MM.1S (cell line): ENCODE measurements around the gene AGBL1.

Experiments
- DNase-seq: peaks from one replicate; pipeline ENCODE4 v3.0.0-alpha.2; 2015
- H2AFZ ChIP-seq: fragments of 300-600 bp; sonication (generic); 2 replicates; pipeline ENCODE4 v1.6.0; 2016; ENCODE audit warnings: antibody characterized with exemption, low read length
- H3F3A ChIP-seq: fragments of 300-600 bp; sonication (generic); 2 replicates; pipeline ENCODE4 v1.6.1; 2016; ENCODE audit warnings: mild to moderate bottlenecking, antibody characterized with exemption, low read length, moderate library complexity, mixed read lengths; ENCODE audit not compliant: insufficient read depth
- H3K27ac ChIP-seq: fragments of 300-600 bp; sonication (generic); 2 replicates; pipeline ENCODE4 v1.5.1; 2016; ENCODE audit warnings: mild to moderate bottlenecking, low read length
- H3K27me3 ChIP-seq: fragments of 300-600 bp; sonication (generic); replicated peaks from 2 replicates; pipeline ENCODE4 v1.6.0; 2016; ENCODE audit warnings: low read length; ENCODE audit not compliant: insufficient read depth
- H3K36me3 ChIP-seq: fragments of 300-600 bp; sonication (generic); replicated peaks from 2 replicates; pipeline ENCODE4 v1.6.1; 2016; ENCODE audit warnings: mild to moderate bottlenecking, low read length, mixed read lengths; ENCODE audit not compliant: insufficient read depth
- H3K4me1 ChIP-seq: fragments of 300-600 bp; sonication (generic); 2 replicates; pipeline ENCODE4 v1.6.1; 2016; ENCODE audit warnings: low read length, mixed read lengths
- H3K4me2 ChIP-seq: fragments of 300-600 bp; sonication (generic); 2 replicates; pipeline ENCODE4 v1.6.0; 2016; ENCODE audit warnings: low read depth, low read length
- H3K4me3 ChIP-seq: fragments of 300-600 bp; sonication (generic); 2 replicates; pipeline ENCODE4 v1.5.1; 2016; ENCODE audit warnings: low read length, mixed read lengths
- H3K79me2 ChIP-seq: fragments of 300-600 bp; sonication (generic); 2 replicates; pipeline ENCODE4 v1.6.1; 2016; ENCODE audit warnings: mixed run types, low read length, mixed read lengths
- H3K9ac ChIP-seq: fragments of 300-600 bp; sonication (generic); 2 replicates; pipeline ENCODE4 v1.6.1; 2016; ENCODE audit warnings: low read length, mixed read lengths
- H3K9me2 ChIP-seq: fragments of 300-600 bp; sonication (generic); replicated peaks from 2 replicates; pipeline ENCODE4 v1.6.1; 2016; ENCODE audit warnings: mild to moderate bottlenecking, low read length, mixed read lengths; ENCODE audit not compliant: insufficient read depth
- H3K9me3 ChIP-seq: fragments of 300-600 bp; sonication (generic); replicated peaks from 2 replicates; pipeline ENCODE4 v1.6.1; 2016; ENCODE audit warnings: mild to moderate bottlenecking, low read length, mixed read lengths; ENCODE audit not compliant: insufficient read depth
- H4K20me1 ChIP-seq: fragments of 300-600 bp; sonication (generic); 2 replicates; pipeline ENCODE4 v1.6.1; 2016; ENCODE audit warnings: mild to moderate bottlenecking, low read length, moderate library complexity, mixed read lengths; ENCODE audit not compliant: insufficient read depth
- CTCF ChIP-seq: fragments of 300-600 bp; sonication (generic); IDR thresholded peaks from 2 replicates; pipeline ENCODE4 v1.5.1; 2016; ENCODE audit warnings: antibody characterized with exemption, low read length, mixed read lengths
- EZH2 ChIP-seq: fragments of 300-600 bp; sonication (generic); optimal IDR thresholded peaks from 2 replicates; pipeline ENCODE3; 2017; ENCODE audit warnings: low read depth, mild to moderate bottlenecking, antibody characterized with exemption, low read length, mixed read lengths
- EZH2phosphoT487 ChIP-seq: fragments of 300-600 bp; sonication (generic); IDR thresholded peaks from 2 replicates; pipeline ENCODE4 v1.6.1; 2018; ENCODE audit warnings: antibody characterized with exemption, low read length

Gene AGBL1

GRCh38 chr15:86879250-86880229, 799.9 kb downstream of the AGBL1 start:
- Histone ChIP-seq H4K20me1 (no peaks in the 10 kb centered on the region), H3K9me2 (no peaks in the 10 kb centered on the region), H3F3A (no peaks in the 10 kb centered on the region), H3K9me3 (no peaks in the 10 kb centered on the region), H3K4me1 (no peaks in the 10 kb centered on the region), H3K27ac (no peak overlapping the region), H3K4me3 (no peak overlapping the region), H3K79me2 (no peaks in the 10 kb centered on the region), H2AFZ (no peak overlapping the region), H3K36me3 (no peaks in the 10 kb centered on the region), H3K4me2 (no peak overlapping the region), H3K27me3 (no peaks in the 10 kb centered on the region), H3K9ac (no peak overlapping the region)
- no peak for DNase-seq
- TF ChIP-seq EZH2, result no peak
- TF ChIP-seq EZH2phosphoT487, result no peak
- TF ChIP-seq CTCF, result no peak

DNA sequence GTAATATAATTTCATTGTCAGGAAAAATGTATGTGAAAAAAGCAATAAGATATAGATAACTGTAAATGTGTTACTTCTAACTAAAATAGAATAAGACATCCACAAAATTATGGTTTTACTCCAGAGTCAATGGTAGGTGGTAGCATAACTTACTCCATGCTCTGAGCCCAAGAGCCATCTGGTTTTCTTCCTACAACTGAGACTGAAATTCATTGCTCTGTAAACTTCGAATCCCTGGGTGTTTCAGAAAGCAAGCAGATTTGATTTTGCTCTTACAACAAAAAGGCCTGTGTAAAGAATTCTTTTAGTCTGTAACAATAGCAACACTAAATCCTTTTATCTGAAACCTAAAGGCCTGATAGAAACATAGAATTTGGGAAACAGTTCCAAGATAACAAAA, 805.9 kb downstream of the AGBL1 start:
- H3K27ac ChIP-seq, result no peak overlapping the region
- no peaks in the 10 kb centered on the region for H4K20me1 ChIP-seq
- TF ChIP-seq EZH2 (no peak), EZH2phosphoT487 (no peak), CTCF (no peak)
- H3K27me3 ChIP-seq, result no peaks in the 10 kb centered on the region
- no peak overlapping the region for H3K4me3 ChIP-seq
- no peaks in the 10 kb centered on the region for H3F3A ChIP-seq
- H3K79me2 ChIP-seq, result no peaks in the 10 kb centered on the region
- no peaks in the 10 kb centered on the region for H3K9me2 ChIP-seq
- H3K4me2 ChIP-seq, result no peak overlapping the region
- DNase-seq, result no peak
- H3K9ac ChIP-seq, result no peak overlapping the region
- H3K36me3 ChIP-seq, result no peaks in the 10 kb centered on the region
- 0 out of 2 replicates have a peak, but pooled peaks cover 8% of the 10 kb centered on the region for H3K4me1 ChIP-seq
- no peak overlapping the region for H2AFZ ChIP-seq
- H3K9me3 ChIP-seq, result no peaks in the 10 kb centered on the region

DNA sequence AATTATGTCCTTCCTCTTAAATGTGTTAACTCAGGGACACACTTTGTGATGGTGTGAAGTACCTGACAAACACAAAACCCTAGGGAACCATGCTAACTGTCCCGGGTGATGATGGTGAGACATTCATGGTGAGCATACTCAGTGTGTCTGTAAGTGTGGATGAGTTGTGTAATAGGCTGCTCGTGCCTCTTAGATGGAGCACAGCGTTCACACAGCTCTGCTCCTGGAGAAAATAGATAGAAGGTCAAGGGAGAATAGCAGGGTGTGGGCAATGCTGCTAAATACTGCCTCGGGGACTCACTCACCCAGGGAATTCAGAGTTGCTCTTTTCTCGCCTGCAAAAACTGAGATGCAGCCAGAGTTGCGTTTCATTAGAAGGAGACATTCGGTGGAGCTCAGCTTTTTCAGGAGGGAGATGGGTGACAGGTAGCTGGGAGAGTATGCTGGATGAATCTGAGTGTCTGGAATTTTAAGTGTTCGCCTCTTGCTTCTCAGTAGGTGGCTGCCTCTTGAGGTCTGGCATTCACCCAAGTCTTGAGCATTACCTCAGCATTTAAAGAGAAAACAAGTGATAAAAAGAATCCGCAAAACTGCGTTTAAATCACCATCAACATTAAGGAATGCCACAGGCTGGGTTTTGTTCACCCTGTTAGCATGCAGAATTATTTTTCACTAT, 813.2 kb downstream of the AGBL1 start:
- no peak overlapping the region for H3K4me2 ChIP-seq

More for the DNA sequence above, 813.2 kb downstream of the AGBL1 start:
- no peaks in the 10 kb centered on the region for H3K4me1 ChIP-seq
- DNase-seq, result no peak
- H3K27me3 ChIP-seq, result no peaks in the 10 kb centered on the region
- no peaks in the 10 kb centered on the region for H4K20me1 ChIP-seq
- TF ChIP-seq CTCF, result no peak
- no peak for TF ChIP-seq EZH2phosphoT487
- TF ChIP-seq EZH2, result no peak
- no peaks in the 10 kb centered on the region for H3F3A ChIP-seq
- no peak overlapping the region for H3K27ac ChIP-seq
- no peaks in the 10 kb centered on the region for H3K9me2 ChIP-seq
- H3K9ac ChIP-seq, result no peak overlapping the region
- no peaks in the 10 kb centered on the region for H3K9me3 ChIP-seq
- no peaks in the 10 kb centered on the region for H3K79me2 ChIP-seq
- H3K36me3 ChIP-seq, result no peaks in the 10 kb centered on the region; the same call in 1 of the 2 replicates
- no peak overlapping the region for H3K4me3 ChIP-seq
- no peak overlapping the region for H2AFZ ChIP-seq
